ENCODE results near the gene OPTC. TPM values are rescaled to one million over a fixed set of nuclear protein-coding genes. Genes with fewer than 3 reads are reported as not detected.

OPTC gene
- total and polyA plus RNA-seq, 2 of the 13 experiments (the other 11 are each of a cell fraction or from before 2014, with no cell fraction given), result not detected

GRCh38 chr1:203512517-203512847, 18.5 kb downstream of the OPTC start:
- no peak overlapping the region for H3K9ac ChIP-seq (ENCODE audit: insufficient read depth, low read depth, low read length)
- intact Hi-C loops (cut with micrococcal nuclease; ENCODE audit: unreplicated experiment), result no loop called here
- H3K9me3 ChIP-seq (ENCODE audit: low read length), result no peaks in the 10 kb centered on the region
- H3K27me3 ChIP-seq (ENCODE audit: control insufficient read depth in 1 of 2, insufficient read depth in 2 of 2, low read length in 2 of 2), result peaks cover 3 to 28% of the 10 kb centered on the region in 2 experiments; a peak in 4 of 5 replicates
- no peak for ATAC-seq
- peaks cover 2% of the 10 kb centered on the region; the same call in 1 of the 2 replicates for H4K20me1 ChIP-seq (ENCODE audit: insufficient read depth, low read length)
- H3K4me3 ChIP-seq (replicated peaks in 1 of 3; ENCODE audit: insufficient read depth in 1 of 3, low read depth in 2 of 3, low read length in 3 of 3), result no peak overlapping the region
- peaks cover 13% of the 10 kb centered on the region for H3K4me1 ChIP-seq (ENCODE audit: insufficient read depth, low read length)
- whole genome bisulfite sequencing (ENCODE audit: low lambda C conversion rate), result 0% methylated on average over 1 of the region's 1 CpG
- FAIRE-seq, result no peak
- no peak overlapping the region for H3K4me2 ChIP-seq (ENCODE audit: low read depth, low read length)
- ChIA-PET POLR2A (no interaction called here), CTCF (ENCODE audit: low intra/inter-chr PET ratio, low total read pairs) (no interaction called here)
- H3K36me3 ChIP-seq (replicated peaks in 1 of 2; ENCODE audit: control insufficient read depth in 1 of 2, insufficient read depth in 2 of 2, low read length in 2 of 2), result no peaks in the 10 kb centered on the region
- DNase-seq (ENCODE audit: low spot score), result no peak
- TF ChIP-seq ZFYVE20 (CRISPR knock-in tag; IDR thresholded peaks at IDR 0.05; ENCODE audit: borderline replicate concordance, low read depth) (no peak), MBNL3 (CRISPR knock-in tag; conservative IDR thresholded peaks at IDR 0.05) (no peak), MTF2 (CRISPR knock-in tag; IDR thresholded peaks at IDR 0.05; ENCODE audit: borderline replicate concordance) (no peak), ZNF704 (CRISPR knock-in tag; IDR thresholded peaks at IDR 0.05; ENCODE audit: borderline replicate concordance) (no peak), TBX2 (CRISPR knock-in tag; IDR thresholded peaks at IDR 0.05; ENCODE audit: borderline replicate concordance) (no peak), CREM (IDR thresholded peaks at IDR 0.05) (no peak), CREM (CRISPR knock-in tag; IDR thresholded peaks at IDR 0.05) (no peak), HMG20B (CRISPR knock-in tag; conservative IDR thresholded peaks at IDR 0.05) (no peak), ZNF549 (CRISPR knock-in tag; IDR thresholded peaks at IDR 0.05) (no peak), ZNF18 (CRISPR knock-in tag; IDR thresholded peaks at IDR 0.05; ENCODE audit: insufficient replicate concordance) (no peak), BATF2 (CRISPR knock-in tag; IDR thresholded peaks at IDR 0.05) (no peak), MAX (IDR thresholded peaks at IDR 0.05) (no peak), TBX3 (IDR thresholded peaks at IDR 0.05; ENCODE audit: borderline replicate concordance) (no peak), ARID5B (CRISPR knock-in tag; IDR thresholded peaks at IDR 0.05) (no peak), ZNF232 (CRISPR knock-in tag; IDR thresholded peaks at IDR 0.05; ENCODE audit: borderline replicate concordance) (no peak)
- H3K79me2 ChIP-seq (ENCODE audit: insufficient read depth, low read length), result no peaks in the 10 kb centered on the region
- no TSS peak for BruUV-seq (replicated peaks)
- in situ Hi-C loops (cut with HindIII; ENCODE audit: extremely low pct_ligation_motif_present, low pct_unique_long_range_greater_than_20kb), result no loop called here
- no peak overlapping the region for H3K27ac ChIP-seq (ENCODE audit: extremely low read length, insufficient read depth, low read length)
- H2AFZ ChIP-seq (ENCODE audit: low read length), result no peak overlapping the region

All from HepG2 (cell line).